Measurements from ENCODE around the gene RPAP2.
A peak's percentile ranks its signal among the peaks of the same experiment; 100 is the strongest.
"Not testable (repeated sequence)": the region's sequence is repeated elsewhere in the genome, so short reads cannot be mapped to it uniquely, and the experiment has no call there.

Gene RPAP2

DNA sequence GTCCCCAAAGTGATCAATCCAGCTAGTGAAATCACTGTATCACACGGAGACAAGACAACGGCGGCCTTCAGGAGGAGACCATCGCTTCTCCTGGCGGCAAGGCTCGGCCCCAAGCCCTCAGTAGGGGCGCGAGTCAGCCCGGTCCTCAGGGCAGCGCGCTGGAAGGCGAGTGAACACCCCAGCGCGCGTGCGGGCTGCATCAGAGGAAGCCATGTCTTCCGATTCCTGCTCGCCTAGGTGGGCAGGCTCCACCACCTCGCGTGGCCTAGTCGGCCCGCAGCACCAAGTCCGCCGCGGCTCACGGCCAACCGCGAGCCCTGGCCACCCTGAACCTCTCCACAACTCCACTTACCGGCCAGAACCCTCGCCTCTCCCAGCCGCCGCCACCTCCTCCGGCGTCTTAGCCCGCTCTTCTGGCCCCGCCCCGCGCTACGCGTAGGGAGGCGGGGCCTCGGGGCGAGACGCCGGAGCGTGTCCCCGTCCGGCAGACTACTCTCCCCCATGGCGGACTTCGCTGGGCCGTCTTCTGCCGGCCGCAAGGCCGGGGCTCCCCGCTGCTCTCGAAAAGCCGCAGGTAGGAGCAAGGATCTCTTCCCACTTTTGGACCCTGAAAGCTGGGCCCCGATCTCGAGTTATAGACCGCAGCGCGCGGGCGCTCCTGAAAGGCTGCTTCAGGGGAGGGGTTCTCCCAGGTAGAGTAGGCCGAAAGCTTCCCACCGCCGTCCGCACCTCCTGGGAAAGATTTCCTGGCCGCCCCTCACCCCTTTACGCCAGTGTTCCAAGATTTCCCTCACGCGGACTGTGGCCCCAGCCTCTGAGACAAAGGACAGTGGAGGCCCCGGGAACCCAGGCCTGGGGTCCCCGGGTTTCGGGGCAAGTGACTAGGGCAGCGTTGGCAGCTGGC lies at the start of gene RPAP2, which contains the start of gene GLMN:
Gene RPAP2 (plus strand): TSS at position 487 of the 904 bp plus-strand sequence. CDS start 15 bp downstream, at position 502.
Gene GLMN (minus strand): TSS at position 415 of the 904 bp plus-strand sequence. CDS start 988 bp downstream, outside the sequence.
- peak; percentile 61 for DNase-seq

DNA sequence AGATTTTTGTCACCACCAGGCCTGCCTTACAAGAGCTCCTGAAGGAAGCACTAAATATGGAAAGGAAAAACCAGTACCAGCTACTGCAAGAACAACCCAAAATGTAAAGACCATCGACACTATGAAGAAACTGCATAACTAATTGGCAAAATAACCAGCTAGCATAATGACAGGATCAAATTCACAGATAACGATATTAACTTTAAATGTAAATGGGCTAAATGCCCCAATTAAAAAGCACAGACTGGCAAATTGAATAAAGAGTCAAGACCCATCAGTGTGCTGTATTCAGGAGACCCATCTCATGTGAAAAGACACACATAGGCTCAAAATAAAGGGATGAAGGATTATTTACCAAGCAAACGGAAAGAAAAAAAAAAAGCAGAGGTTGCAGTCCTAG lies 44.1 kb upstream of the RPAP2 start:
- not testable (repeated sequence) for DNase-seq

DNA sequence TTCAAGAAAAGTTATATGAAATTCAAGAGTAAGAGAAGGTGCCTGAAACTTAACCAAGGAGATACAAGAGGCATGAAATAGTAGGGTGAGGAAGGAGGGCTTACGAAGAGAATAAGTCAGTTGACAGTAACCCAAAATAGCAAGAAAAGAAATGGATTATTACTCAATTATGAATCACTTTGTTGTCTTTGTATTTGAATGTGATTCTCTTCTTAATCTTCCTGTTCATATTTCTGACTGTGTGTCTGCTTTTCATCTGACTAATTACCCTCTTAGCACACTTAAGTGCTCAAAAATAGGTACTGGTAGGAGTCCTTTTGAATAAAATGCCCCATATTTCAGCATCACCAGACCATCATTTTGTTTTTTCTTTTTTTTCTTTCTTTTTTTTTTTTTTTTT lies 39.5 kb upstream of the RPAP2 start:
- no peak for DNase-seq

DNA sequence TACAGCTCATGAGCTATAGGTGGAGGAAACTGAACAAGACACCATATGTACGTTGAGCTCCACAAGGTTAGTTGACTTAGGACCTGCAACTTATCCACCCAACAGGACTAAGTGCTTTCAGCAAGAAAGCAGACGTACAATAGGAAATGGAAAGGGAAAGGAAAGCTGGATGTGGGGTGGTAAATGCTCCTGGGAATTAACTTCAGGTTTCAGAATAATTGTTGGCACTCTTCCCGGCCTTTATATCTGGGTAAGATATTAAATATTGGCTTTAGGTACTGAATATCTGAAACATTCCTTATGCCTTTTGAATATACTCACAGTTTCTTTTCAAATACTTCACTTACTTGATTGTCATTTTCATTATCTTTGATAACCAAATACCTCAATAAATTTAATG lies 36.3 kb upstream of the RPAP2 start:
- no peak for DNase-seq

GRCh38 chr1:92273039-92273438 lies 25.8 kb upstream of the RPAP2 start:
- DNase-seq, result no peak

DNA sequence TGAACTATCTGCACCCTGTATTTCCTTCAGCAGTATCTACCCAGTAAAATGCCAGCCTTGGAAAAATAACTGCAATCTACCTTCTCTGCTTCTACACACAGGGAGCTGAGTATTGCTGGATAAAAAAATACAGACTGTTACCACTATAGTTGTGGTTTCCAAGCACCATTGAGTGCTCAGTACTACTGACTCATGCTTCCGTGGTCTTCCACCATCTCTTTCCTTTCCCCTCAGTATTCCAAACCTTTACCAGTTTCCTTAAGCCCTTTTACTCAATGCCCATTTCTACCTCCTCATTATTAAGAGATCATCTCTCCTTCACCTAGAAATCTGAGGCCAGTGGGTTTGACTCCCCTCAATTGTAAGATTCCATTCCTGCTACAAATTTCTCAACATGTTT lies 23.9 kb upstream of the RPAP2 start:
- DNase-seq, result no peak

DNA sequence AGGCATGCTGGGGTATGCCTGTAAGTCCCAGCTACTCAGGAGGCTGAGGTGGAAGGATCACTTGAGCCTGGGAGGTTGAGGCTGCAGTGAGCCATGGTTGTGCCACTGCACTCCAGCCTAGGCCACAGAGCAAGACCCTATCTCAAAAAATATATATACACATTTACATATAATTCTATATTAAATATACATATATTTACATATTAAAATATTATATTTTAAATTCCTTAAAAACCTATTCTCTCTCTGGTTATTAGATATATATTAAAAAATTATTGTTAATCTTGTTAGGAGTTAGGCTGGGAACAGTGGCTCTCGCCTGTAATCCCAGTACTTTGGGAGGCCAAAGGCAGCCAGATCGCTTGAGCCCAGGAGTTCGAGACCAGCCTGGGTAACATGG lies 22.8 kb upstream of the RPAP2 start:
- DNase-seq, result no peak

DNA sequence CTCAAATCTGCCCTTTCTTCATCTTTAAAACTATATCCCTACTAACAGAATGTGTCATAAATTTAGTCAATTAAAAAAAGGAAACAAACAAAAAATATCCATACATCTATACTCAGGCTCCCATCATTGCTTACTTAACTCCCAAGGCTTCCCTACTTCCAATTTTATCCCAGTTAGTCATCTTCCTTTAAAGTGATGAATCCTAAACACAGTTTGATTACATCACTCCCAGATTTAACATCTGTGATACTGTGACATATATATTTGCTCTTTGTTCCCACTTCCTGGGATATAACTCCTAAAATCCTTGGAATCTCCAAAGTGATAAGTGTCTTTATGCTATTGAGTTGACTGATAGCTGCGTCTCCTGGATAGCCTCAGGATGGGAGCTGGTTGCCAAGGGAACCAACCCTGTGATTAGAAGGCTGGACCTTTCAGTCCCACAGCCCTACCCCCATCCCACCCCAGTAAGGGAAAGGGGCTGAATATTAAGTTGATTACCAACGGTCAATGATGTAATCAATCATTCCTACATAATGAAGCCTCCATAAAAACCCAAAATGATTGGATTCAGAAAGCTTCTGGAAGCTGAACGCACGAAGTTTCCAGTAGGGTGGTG lies 21.6 kb upstream of the RPAP2 start:
- DNase-seq, result no peak

DNA sequence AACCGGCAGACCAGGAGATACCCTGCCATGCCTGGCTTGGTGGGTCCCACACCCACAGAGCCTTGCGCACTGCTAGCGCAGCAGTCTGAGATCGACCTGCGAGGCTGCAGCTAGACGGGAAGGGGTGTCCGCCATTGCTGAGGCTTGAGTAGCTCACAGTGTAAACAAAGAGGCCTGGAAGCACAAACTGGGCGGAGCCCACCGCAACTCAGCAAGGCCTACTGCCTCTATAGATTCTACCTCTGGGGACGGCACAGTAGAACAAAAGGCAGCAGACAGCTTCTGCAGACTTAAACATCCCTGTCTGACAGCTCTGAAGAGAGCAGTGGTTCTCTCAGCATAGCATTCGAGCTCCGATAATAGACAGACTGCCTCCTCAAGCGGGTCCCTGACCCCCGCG lies 19.1 kb upstream of the RPAP2 start:
- not testable (repeated sequence) for DNase-seq

DNA sequence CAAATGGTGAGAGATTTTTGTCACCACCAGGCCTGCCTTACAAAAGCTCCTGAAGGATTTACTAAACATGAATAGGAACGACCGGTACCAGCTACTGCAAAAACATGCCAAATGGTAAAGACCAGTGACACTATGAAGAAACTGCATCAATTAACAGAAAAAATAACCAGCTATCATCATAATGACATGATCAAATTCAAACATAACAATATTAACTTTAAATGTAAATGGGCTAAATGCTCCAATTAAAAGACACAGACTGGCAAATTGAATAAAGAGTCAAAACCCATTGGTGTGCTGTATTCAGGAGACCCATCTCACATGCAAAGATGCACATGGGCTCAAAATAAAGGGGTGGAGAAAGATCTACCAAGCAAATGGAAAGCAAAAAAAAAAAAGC lies 17.4 kb upstream of the RPAP2 start:
- not testable (repeated sequence) for DNase-seq

DNA sequence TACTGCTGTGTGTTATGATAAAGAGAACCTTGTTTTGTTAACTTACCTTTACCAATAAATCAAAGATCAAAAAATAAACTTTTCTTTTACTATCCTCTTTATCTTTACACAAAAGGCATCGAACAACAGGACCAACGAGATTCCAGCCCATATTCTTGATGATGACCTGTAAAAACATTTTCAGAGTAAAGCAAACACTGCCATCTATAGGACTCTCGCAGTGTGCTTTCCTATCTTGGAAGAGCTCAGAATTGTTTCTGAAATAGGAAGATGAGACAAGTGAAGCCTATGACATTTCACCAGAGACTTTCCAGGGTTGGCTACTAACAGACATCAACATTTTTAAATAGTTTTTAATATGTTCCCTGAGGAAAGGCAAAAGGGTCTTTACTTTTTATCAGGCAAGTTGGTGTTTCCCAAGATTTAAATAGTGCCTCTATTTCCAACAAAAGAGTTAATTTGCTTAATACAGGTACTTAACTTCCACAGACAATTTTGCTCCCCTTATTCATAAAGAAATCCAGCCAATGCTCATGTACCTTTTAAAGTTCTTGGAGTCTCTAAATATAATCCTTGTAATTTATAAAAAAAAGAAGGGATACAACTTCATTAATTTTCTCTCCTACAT lies 7.4 kb upstream of the RPAP2 start:
- no peak for DNase-seq

GRCh38 chr1:92298213-92298572 lies 666 bp upstream of the RPAP2 start:
- no peak for DNase-seq

GRCh38 chr1:92299477-92300150 lies 755 bp downstream of the RPAP2 start:
- DNase-seq, result no peak

GRCh38 chr1:92301021-92301420 lies 2.2 kb downstream of the RPAP2 start:
- no peak for DNase-seq

- DNase-seq, result no peak
Observed at GRCh38 chr1:92306020-92306419, 7.2 kb downstream of the RPAP2 start.

- no peak for DNase-seq
Observed at GRCh38 chr1:92307980-92308379, 9.1 kb downstream of the RPAP2 start.

- no peak for DNase-seq
Observed at GRCh38 chr1:92310185-92310597, 11.3 kb downstream of the RPAP2 start.

- DNase-seq, result no peak
Observed at GRCh38 chr1:92314024-92314423, 15.2 kb downstream of the RPAP2 start.

DNA sequence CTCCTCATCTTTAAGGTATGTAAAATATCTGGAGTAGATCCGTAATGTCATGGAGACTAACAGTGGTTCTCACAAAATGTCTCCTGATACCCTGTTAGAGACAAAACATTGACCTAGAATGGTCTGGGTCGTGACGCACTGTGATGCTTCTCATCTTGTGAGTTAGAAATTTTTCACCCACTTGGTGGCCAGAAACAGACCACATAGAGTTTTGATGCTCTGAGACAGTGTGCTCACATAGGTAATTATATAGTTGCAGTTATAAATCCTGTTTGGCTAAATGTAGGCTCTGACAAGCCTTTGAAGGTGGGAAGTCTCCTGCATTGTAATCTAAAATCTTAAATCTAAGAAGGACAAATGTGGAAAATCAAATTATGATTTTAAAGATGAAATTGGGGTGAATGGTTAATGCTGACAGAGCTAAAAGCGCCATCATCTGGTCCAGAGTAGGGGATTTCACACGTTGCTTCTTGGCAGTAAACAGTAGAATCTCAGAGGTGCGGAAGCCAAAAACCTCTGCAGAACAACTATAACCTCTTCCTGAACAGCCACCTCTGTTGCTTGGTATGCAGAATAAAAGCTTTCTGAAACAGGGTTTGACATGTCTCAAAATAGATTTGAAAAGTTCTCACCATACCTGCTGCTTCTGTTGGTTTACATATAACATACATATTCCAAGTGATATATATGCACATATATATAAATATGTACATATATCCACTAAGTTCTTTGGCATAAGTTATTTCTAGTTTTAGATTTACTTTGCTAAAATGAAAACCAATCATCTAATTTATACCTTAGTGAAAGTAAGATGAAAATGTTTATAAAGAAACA lies 17.1 kb downstream of the RPAP2 start:
- peak; percentile 33 for DNase-seq

DNA sequence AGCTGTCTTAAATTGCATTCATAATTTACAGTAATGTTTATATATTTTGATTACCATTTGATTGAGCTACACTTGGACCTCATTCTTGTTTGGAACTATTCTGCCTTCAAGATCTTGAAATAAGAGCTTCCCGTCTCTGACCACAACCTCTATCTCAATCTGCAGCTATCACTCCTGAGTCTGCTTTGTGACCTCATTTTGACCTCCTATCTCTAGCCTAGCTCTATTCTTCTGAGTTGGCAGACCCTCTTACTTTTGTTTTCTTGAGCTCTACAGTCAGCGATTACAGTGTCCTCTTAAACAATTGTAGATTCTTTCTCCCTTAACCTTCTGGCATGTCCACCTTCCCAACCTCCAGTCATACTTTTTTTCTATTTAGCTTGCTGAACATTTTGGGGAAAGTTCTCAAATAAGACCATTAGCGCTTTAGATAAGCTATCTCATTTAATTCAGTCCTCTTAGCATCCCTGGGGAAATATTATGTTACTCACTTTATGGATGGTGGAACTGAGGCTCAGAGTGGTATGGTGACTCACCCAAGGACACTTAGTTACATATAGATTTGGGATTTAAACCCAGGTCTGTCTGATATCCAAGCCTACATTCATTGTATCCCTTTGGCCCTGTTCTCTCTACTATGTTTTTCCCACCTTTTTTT lies 19.1 kb downstream of the RPAP2 start:
- no peak for DNase-seq
